ENCODE results near the gene GRM8. TPM values are rescaled to one million over a fixed set of nuclear protein-coding genes. Genes with fewer than 3 reads are reported as not detected.
"Not testable (repeated sequence)": the region's sequence is repeated elsewhere in the genome, so short reads cannot be mapped to it uniquely, and the experiment has no call there.

The GRM8 gene
- polyA plus RNA-seq, 4 donors = 1.1 to 11.4 (median 8.5) TPM

GRCh38 chr7:126690104-126690503 lies 562.6 kb downstream of the GRM8 start:
- DNase-seq (ENCODE audit: low read depth in 4 of 4, low spot score in 3 of 4) = no peak

DNA sequence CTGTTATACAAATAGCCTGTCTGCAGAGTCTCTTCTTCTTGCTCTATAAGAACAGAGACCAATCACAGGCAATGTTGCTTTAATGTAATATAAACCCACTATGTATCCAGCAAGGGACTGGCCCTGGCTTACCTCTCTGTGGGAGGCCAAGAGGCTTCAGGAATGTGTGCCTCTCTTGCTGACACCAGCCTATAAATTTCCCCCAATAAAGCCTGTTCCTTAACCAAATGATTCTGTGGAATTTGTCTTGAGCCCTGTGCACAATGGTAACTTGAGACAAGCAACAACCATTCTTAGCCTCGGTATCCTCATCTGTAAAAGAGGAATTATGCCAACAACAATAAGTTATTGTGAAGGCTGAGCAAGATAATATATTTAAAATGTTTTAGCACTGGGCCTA lies 563.7 kb downstream of the GRM8 start:
- no peak for DNase-seq (ENCODE audit: low read depth in 4 of 4, low spot score in 3 of 4)

GRCh38 chr7:126686474-126686873 lies 566.3 kb downstream of the GRM8 start:
- DNase-seq (ENCODE audit: low read depth in 4 of 4, low spot score in 3 of 4) = no peak

DNA sequence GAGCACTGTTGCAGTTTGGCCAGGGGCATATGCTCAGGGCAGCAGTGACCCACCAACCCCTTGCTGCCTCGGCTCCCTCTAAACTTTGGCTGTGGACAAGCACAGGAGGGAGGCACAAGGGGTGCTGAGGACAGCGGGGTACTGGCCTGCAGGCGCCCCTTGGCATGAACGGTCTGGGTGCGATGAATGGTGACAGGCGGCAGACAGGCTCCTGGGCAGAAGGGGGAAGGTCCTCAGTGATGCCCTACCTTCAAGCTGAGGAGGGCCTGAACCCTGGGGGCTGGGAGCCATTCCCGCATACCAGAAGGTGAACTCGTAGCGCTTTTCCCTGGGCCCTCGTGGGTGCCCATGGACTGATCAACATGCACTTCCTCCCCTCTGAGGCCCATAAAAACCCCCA lies 567.1 kb downstream of the GRM8 start:
- no peak for DNase-seq (ENCODE audit: low read depth in 4 of 4, low spot score in 3 of 4)

GRCh38 chr7:126685018-126685573 lies 567.6 kb downstream of the GRM8 start:
- no peak for DNase-seq (ENCODE audit: low read depth in 4 of 4, low spot score in 3 of 4)

DNA sequence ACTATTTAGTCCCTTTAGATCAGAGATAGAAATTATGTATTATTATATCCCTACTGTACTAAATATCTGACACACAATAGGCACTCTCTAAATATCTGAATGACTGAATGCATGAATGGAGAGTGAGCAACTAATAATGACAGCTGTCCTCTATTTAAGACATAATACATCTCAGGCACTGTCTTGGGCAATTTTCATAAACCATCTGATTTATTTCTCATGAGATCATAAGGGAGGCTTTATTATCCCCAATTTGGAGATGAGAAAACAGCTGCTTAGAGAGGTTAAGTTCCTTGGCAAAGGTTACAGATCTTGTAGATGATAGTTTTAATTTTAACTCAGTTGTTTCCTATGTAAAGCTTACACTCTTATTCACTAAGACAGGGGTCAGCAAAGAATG lies 570.6 kb downstream of the GRM8 start:
- no peak for DNase-seq (ENCODE audit: low read depth in 4 of 4, low spot score in 3 of 4)

DNA sequence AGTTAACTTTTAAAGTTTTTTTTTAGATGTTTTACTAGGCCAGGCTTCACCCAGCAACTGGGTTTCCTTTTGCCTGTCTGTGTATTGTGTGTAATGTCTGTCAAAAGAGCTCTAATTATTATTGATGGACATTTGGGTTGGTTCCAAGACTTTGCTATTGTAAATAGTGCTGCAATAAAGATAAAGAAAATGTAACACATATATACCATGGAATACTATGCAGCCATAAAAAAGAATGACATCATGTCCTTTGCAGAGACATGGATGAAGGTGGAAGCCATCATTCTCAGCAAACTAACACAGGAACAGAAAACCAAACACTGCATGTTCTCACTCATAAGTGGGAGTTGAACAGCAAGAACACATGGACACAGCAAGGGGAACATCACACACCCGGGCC lies 584.0 kb downstream of the GRM8 start:
- DNase-seq (ENCODE audit: low read depth in 4 of 4, low spot score in 3 of 4) = not testable (repeated sequence)

DNA sequence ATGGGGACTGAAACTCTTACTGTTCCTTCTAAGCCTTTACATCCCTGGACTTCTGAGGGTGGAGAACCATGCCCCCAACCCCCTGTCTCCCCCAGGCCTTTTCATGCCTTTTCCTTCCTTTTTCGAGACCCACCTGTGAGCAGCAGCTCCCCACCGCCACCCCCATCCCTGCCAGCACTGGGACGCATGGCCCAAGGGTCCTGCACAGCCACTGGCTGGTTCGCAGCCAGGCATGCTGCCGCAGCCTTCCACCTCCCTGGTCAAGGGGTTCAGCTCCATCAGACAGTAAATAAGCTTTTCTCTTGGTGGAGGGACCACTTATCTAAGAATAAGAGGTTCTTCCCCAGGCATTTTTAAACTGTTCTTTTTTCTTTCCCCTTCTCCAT lies 584.4 kb downstream of the GRM8 start:
- DNase-seq (ENCODE audit: low read depth in 4 of 4, low spot score in 3 of 4) = no peak

DNA sequence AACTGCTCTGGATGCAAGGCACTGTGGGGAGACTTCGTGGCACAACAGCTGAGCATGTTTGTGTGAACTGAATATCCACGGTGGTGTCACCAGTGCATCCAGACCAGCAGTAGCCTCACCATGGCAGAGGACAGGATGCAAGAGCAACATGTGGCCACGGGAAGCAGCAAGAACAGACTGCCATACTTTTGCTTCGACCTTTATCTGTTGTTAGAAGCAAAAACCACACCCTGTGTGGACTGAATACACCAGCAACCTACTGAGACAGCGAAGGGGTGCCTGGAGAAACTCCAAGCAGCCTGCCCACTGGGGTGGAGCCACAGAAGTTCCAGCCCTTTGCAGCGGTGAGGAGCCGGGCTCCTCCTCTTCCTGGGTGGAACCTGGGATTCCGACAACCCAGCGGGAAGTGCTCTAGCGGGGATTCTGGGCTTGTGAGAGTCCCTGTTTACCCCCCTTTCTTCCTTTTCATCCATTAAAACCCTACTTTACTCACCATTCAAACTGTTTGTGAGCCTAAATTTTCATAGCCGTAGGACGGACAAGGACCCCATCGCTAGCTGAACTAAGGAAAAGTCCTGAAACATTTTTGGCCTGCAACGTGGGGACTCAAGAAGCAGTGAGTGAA lies 584.9 kb downstream of the GRM8 start:
- no peak for DNase-seq (ENCODE audit: low read depth in 4 of 4, low spot score in 3 of 4)

GRCh38 chr7:126662856-126663255 lies 589.9 kb downstream of the GRM8 start:
- DNase-seq (ENCODE audit: low read depth in 4 of 4, low spot score in 3 of 4) = no peak

DNA sequence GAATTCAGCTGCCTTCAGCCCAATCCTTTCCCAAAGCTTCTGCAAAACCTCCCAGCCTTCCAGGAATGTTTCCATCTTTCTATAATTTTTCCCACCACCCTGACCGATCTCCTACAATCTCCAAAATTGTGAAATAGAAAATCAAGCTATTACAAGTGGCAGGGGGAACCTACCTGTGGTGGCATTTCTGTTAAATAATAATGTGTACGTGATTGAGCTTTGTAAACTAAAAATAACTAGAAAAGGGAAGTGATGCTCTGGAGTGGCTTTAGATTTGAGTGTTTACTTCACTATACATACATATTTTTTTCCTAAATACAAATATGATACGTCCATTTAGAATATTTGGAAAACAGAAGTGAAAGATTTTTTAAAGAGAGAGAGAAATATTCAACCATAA lies 593.6 kb downstream of the GRM8 start:
- no peak for DNase-seq (ENCODE audit: low read depth in 4 of 4, low spot score in 3 of 4)

DNA sequence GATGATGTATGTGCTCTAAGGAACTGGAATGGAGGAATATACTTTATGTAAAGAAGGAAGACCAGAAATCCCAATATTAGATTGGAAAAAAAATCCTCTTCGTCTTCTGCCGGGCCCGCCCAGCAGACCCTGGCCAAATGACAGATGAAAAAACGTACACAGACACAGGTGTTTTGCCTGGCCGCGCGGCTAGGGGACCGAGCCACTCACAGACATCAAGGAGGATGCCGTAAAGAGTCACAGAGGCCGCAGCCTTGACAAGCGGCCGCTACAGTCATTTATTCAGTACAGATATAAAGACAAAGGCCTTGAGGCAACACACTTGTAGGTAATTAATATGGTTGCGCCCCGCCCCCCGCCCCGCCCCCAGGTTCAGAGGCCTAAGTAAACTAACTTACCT lies 594.1 kb downstream of the GRM8 start:
- DNase-seq (ENCODE audit: low read depth in 4 of 4, low spot score in 3 of 4) = no peak

- no peak for DNase-seq (ENCODE audit: low read depth in 4 of 4, low spot score in 3 of 4)
These were observed 595.0 kb downstream of the GRM8 start for GRCh38 chr7:126657599-126658358.

DNA sequence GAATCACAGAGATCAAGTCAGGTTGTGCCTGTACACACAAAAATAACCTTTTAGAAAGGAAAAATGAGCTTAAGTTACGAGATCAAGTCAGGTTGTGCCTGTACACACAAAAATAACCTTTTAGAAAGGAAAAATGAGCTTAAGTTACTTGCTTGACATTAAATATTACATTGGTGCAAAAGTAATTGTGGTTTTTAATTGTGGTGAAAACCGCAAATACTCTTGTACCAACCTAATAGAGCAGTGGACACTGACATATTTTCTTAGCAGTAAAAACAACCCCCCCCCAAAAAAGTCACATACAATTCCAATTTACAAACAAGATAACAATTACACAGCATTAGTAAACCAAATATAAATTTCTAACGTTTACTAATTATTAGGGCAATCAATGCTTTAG lies 595.6 kb downstream of the GRM8 start:
- DNase-seq (ENCODE audit: low read depth in 4 of 4, low spot score in 3 of 4) = no peak

- DNase-seq (ENCODE audit: low read depth in 4 of 4, low spot score in 3 of 4) = no peak
These were observed 596.6 kb downstream of the GRM8 start for GRCh38 chr7:126656165-126656564.

DNA sequence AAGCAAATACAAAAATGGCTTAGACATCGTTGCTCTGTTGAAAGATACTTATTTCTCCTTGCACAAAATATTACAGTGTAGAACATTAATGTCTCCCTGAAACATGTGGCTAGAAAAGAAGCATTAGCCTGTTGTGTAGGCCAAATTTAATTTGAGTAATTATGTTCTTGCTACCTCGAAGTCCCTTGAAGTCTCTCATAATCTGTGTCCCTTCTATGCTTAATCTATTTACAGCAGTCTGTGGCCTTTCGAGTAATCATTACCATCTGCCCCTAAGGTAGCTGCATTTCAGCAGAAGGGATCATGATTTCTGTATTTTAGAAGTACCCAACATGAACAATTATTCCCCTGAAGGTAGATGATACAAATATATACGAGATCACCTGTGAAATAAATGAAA lies 615.2 kb downstream of the GRM8 start:
- no peak for DNase-seq (ENCODE audit: low read depth in 4 of 4, low spot score in 3 of 4)

GRCh38 chr7:126635545-126635944 lies 617.2 kb downstream of the GRM8 start:
- DNase-seq (ENCODE audit: low read depth in 4 of 4, low spot score in 3 of 4) = no peak

DNA sequence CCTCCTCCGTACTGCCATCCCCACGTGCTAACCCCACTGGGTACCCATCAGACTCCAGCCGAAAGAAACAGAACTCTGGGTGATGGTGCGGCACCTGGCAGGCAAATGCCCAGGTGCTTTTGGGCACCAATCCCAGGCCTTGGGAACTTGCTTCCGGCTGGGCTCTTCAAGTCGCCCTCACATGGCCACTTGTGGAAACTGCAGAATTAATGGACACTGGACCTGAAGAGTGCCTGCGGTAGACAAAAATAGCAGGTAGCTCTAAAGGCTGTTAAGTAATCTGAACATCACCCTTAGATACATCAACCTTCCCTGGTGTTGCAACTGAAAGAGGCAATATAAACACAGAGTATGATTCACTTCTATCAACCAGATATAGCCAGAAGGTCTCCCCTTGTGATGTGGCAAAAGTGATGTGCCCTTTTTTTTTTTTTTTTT lies 644.4 kb downstream of the GRM8 start:
- no peak for DNase-seq (ENCODE audit: low read depth in 4 of 4, low spot score in 3 of 4)

GRCh38 chr7:126606331-126606730 lies 646.4 kb downstream of the GRM8 start:
- no peak for DNase-seq (ENCODE audit: low read depth in 4 of 4, low spot score in 3 of 4)

DNA sequence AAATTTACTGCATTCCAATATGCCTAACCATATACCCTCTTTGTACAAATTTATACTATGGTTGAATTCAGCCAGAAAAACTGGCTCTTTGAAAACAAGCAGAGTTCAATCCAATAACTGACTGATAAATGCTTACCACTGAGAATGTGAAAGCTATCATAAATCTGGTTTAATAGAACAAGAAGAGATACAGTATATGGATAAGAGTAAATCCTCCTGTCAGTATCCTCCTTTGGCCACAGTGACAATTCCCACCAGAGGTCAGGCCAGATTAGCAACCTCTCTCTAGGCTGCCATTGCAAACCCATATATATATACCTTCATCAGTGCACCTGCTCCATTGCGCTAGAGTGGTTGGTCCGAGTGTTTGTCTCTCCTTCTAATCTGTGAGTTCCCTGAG lies 647.2 kb downstream of the GRM8 start:
- DNase-seq (ENCODE audit: low read depth in 4 of 4, low spot score in 3 of 4) = no peak

DNA sequence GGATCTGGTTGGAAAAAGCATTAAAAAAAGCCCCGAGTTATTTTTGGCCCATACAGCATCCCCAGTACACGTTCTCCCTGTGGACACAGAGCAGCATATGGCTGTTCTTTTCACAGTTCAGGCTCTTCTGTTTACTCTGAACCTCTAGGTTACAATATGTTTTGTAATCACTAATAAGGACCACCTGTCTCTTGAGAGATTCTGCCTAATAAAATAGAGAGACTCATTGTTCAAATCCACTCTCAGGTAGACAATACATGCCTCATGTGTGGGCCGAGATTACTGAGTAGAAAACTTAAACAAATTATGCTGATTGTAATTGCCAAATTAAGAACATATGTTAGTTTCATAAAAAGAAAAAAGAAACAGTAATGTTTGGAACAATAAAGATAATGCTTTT lies 647.7 kb downstream of the GRM8 start:
- no peak for DNase-seq (ENCODE audit: low read depth in 4 of 4, low spot score in 3 of 4)

GRCh38 chr7:126589068-126589684 lies 663.6 kb downstream of the GRM8 start:
- DNase-seq (ENCODE audit: low read depth in 4 of 4, low spot score in 3 of 4) = no peak
